Activated CD4-positive, alpha-beta T cell treated with anti-CD3 and anti-CD28 coated beads, Interleukin-2, amount 10 ng/mL, durations not matched to agents 24 days and 14 days (primary cell): ENCODE measurements around the gene IPCEF1. TPM values are rescaled to one million over a fixed set of nuclear protein-coding genes. Genes with fewer than 3 reads are reported as not detected.
A peak's percentile ranks its signal among the peaks of the same experiment; 100 is the strongest.

ENCODE experiments used
- DNase-seq: peaks from one replicate; pipeline ENCODE4 v3.0.0; 2022
- H3K27ac Mint-ChIP-seq: one replicate; pipeline ENCODE4 v1.8.0; 2022; ENCODE audit warnings: mild to moderate bottlenecking, mixed read lengths
- H3K27me3 Mint-ChIP-seq: one replicate; pipeline ENCODE4 v1.8.0; 2022; ENCODE audit warnings: mixed read lengths
- H3K36me3 Mint-ChIP-seq: one replicate; pipeline ENCODE4 v1.8.0; 2022; ENCODE audit warnings: low read depth, mild to moderate bottlenecking, mixed read lengths
- H3K4me1 Mint-ChIP-seq: one replicate; pipeline ENCODE4 v1.8.0; 2021; ENCODE audit warnings: mixed read lengths
- H3K4me3 Mint-ChIP-seq: one replicate; pipeline ENCODE4 v1.8.0; 2022; ENCODE audit warnings: mild to moderate bottlenecking, moderate library complexity, mixed read lengths
- H3K9me3 Mint-ChIP-seq: one replicate; pipeline ENCODE4 v1.8.0; 2021; ENCODE audit warnings: mixed read lengths
- intact Hi-C: fragments of 100-400 bp; cut with micrococcal nuclease; formaldehyde crosslinking; loops from one replicate; pipeline ENCODE4 v1.15.1; 2023
- total RNA-seq: library from RNA; stranded (reverse); gene quantifications from 2 replicates; pipeline ENCODE4 v1.2.3, GENCODE V29; 2022

The IPCEF1 gene
- total RNA-seq, 1 donor from 2014 or later: 1.5 TPM

DNA sequence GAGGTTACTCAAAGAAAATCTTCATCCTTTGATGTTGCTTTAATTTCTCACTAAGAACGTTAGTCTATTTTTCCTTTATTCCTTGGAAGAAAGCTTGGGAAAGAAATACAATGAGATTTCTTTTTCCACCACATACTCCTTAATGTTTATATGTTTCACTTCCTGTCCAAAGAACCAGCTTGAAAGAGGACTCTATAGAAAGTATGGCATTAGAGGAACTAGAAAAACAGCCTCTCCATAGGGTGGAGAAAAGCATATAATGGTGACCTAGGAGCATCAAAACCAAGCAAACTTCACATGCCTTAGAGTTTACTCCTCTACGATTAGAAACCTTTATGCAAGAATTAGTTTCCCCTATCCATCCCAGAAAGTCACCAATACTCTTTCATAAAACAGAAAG, 186.5 kb downstream of the IPCEF1 start:
- Mint-ChIP-seq H3K36me3 (peaks cover 11% of the 10 kb centered on the region), H3K4me1 (peaks cover 11% of the 10 kb centered on the region), H3K27ac (no peak overlapping the region), H3K4me3 (no peak overlapping the region), H3K27me3 (peaks cover 5% of the 10 kb centered on the region), H3K9me3 (peaks cover 15% of the 10 kb centered on the region)
- intact Hi-C loops: no loop called here
- no peak for DNase-seq

DNA sequence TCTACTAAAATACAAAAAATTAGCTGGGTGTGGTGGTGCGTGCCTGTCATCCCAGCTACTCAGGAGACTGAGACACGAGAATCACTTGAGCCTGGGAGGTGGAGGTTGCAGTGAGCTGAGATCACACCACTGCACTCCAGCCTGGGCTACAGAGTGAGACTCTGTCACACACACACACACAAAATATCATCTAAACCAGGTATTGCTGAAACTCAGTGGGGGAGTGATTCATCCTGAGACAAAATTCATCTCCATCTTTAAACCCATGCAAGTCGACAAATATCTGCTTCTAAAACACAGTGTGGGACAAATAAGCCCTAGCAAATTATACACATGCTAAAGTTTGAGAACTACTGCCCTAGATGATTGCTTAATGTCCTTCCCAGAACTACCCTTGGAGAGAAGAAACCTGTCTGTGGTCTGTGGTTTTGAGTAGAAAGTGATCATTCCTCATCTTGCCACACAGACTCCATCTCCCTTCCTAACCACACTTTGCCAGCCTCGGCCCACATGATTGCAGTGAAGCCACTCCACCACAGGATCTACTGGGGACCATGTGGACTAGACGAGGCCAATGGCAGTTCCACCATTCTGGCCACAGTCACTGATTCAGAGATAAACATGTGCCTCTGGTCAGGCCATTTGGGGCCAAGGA, 187.3 kb downstream of the IPCEF1 start:
- DNase-seq: no peak
- intact Hi-C loops: no loop called here
- H3K27ac Mint-ChIP-seq: peak overlapping the region; percentile 14
- peaks cover 11% of the 10 kb centered on the region for H3K36me3 Mint-ChIP-seq
- peaks cover 10% of the 10 kb centered on the region for H3K9me3 Mint-ChIP-seq
- peaks cover 5% of the 10 kb centered on the region for H3K27me3 Mint-ChIP-seq
- peaks cover 11% of the 10 kb centered on the region for H3K4me1 Mint-ChIP-seq
- H3K4me3 Mint-ChIP-seq: no peak overlapping the region

DNA sequence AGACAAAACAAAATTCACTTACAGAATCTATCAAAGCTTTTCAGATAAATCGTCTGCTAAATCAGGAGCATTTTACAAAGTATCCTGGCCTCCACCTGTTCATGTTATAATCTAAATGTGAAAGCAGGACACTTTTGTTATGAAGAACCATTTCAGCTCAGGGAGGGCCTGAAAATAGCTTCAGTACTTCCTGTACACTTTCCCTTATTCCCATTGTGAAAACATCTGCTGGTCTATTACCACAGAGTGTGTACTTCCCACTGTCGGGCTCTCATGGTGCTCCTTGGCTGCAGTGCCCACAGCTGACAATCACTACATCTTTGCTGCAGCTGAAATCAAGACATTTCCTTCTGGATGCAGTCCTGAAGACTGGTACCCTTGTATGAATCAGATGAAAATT, 189.5 kb downstream of the IPCEF1 start:
- H3K36me3 Mint-ChIP-seq: peaks cover 6% of the 10 kb centered on the region
- H3K4me1 Mint-ChIP-seq: peaks cover 9% of the 10 kb centered on the region
- no peak overlapping the region for H3K4me3 Mint-ChIP-seq
- H3K9me3 Mint-ChIP-seq: no peaks in the 10 kb centered on the region
- intact Hi-C loops: no loop called here
- no peak overlapping the region for H3K27ac Mint-ChIP-seq
- DNase-seq: no peak
- peaks cover 2% of the 10 kb centered on the region for H3K27me3 Mint-ChIP-seq

DNA sequence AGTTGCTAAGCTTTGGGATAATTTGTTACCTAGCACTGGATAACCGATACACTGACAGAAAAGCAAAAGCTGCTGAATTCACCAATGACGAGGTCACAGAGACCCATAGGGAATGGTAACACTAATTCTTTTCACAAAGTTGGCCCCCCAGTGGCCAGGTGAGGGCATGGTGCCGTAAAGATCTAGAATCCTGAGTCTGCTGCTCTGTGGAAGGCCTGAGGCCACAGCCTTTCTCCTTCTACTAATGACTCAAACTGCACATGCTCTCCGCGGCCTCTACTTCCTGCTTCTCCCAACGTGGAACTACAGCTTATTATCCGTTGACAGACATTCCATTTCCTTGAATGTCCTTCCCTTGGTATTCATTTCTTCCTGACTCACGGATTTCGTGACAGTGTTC, 190.5 kb downstream of the IPCEF1 start:
- Mint-ChIP-seq H3K27me3 (peaks cover 2% of the 10 kb centered on the region), H3K36me3 (peaks cover 6% of the 10 kb centered on the region), H3K27ac (no peak overlapping the region), H3K4me3 (no peak overlapping the region), H3K4me1 (peaks cover 9% of the 10 kb centered on the region), H3K9me3 (no peaks in the 10 kb centered on the region)
- intact Hi-C loops: no loop called here
- DNase-seq: no peak

DNA sequence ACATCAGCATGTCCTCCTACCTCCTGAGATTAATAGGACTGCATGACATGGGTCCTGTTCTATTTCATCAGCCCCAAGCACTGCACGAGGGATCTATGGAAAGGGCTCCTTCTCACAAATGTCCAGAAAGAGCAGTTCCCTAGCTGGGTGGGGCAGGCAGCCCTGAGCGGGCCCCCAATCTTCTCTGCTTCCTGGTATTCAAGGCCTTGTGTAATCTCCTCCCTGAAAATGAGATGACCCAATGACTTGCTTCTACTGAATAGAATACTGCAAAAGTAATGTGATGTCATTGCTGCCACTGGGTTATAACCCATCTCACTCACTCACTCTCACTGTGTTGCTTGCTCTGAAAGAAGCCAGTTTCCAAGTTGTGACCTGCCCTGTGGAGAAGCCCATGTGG, 191.1 kb downstream of the IPCEF1 start:
- Mint-ChIP-seq H3K27ac (no peak overlapping the region), H3K36me3 (peaks cover 5% of the 10 kb centered on the region), H3K9me3 (no peaks in the 10 kb centered on the region), H3K4me1 (peaks cover 9% of the 10 kb centered on the region), H3K27me3 (peaks cover 1% of the 10 kb centered on the region), H3K4me3 (no peak overlapping the region)
- no peak for DNase-seq
- intact Hi-C loops: no loop called here

DNA sequence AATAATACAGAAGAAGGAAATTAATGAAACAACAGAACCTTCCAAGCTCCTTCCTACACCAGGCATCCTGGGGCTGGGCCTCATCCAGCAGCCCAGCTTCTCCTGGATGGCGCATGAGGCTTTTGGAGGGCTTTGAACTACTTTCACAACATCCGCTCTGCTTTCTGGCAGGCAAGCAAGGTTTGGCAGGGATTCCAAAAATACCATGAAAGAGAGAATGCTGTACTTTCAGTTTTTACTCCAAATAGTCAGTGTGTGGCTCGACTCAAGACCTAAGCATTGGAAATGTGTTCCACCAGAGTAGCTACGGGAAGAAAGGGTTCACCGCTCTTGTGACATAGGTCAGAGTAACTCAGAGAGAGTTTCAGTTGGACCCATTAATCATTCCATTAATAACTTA, 192.2 kb downstream of the IPCEF1 start:
- Mint-ChIP-seq H3K27me3 (no peaks in the 10 kb centered on the region), H3K4me1 (peaks cover 6% of the 10 kb centered on the region), H3K9me3 (no peaks in the 10 kb centered on the region), H3K4me3 (no peak overlapping the region), H3K27ac (no peak overlapping the region), H3K36me3 (peaks cover 4% of the 10 kb centered on the region)
- intact Hi-C loops: no loop called here
- no peak for DNase-seq

DNA sequence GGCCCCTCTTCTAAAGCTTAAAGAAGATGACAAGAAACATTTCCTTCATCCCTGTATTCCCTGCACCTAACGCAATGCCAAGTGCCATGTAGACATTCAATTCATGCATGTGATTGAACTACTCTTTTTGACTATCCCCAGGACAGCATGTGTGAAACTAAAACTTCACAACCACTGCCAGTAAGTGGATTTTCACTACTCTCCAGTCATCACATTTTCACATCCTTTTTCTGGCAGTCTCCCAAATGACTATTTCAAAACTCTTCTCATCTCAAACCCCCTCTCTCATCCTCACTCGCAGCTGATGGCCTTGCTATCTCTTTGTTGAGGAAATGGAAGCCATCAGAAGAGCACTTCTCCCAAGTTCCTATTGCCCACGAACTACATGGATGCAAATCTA, 194.9 kb downstream of the IPCEF1 start:
- Mint-ChIP-seq H3K36me3 (peaks cover 4% of the 10 kb centered on the region), H3K4me3 (no peak overlapping the region), H3K9me3 (no peaks in the 10 kb centered on the region), H3K4me1 (peaks cover 13% of the 10 kb centered on the region), H3K27ac (no peak overlapping the region), H3K27me3 (no peaks in the 10 kb centered on the region)
- intact Hi-C loops: no loop called here
- DNase-seq: no peak

DNA sequence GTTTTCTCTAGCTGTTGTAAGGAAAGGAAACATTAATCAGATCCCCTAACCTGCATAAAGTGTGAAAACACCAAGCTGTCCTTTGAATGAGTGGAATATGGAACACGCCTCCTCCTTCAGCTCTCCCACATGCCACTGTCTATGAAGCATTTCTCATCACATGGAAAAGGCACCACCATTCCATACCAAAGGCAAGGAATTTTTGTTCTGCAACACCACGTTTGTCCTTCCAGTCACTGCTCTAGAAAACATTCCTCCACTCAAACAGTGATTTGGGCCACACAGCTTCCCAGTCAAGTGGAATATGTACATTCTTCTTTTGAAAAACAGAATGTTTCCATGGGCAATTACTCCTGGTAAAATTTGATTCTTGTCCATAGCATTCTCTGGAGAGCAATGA, 197.5 kb downstream of the IPCEF1 start:
- intact Hi-C loops: loop anchor here (5.0 to 10.0 kb wide), 4 partner anchors 193 to 646 kb away; no protein-coding TSS in a partner anchor
- Mint-ChIP-seq H3K36me3 (no peaks in the 10 kb centered on the region), H3K4me3 (no peak overlapping the region), H3K27me3 (no peaks in the 10 kb centered on the region), H3K27ac (no peak overlapping the region), H3K4me1 (peaks cover 25% of the 10 kb centered on the region), H3K9me3 (no peaks in the 10 kb centered on the region)
- DNase-seq: no peak

DNA sequence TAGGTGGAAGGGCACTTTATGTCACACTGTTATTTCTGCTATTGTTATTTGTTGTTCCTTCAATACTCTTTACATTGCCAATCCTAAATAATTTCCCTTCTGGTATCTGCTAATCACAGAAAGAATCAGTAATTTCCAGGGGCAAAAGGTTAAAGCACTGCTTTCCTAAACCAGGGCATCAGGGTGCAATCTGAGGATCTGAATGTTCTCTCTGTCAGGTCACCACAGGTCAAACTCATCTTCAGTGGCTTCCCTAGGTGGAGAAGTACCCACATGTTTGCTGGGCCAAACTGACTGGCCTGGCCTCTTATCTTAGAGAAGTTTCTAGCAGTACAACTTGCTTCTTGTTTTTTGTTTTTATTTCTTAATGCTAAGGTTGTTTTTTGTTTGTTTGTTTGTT, 198.9 kb downstream of the IPCEF1 start:
- H3K9me3 Mint-ChIP-seq: no peaks in the 10 kb centered on the region
- H3K27me3 Mint-ChIP-seq: no peaks in the 10 kb centered on the region
- no peak for DNase-seq
- H3K36me3 Mint-ChIP-seq: no peaks in the 10 kb centered on the region
- peak overlapping the region; percentile 67 for H3K4me3 Mint-ChIP-seq
- intact Hi-C loops: loop anchor here (2.0 to 10.0 kb wide), 5 partner anchors 195 to 647 kb away; no protein-coding TSS in a partner anchor
- peaks cover 25% of the 10 kb centered on the region for H3K4me1 Mint-ChIP-seq
- peak overlapping the region; percentile 31 for H3K27ac Mint-ChIP-seq

DNA sequence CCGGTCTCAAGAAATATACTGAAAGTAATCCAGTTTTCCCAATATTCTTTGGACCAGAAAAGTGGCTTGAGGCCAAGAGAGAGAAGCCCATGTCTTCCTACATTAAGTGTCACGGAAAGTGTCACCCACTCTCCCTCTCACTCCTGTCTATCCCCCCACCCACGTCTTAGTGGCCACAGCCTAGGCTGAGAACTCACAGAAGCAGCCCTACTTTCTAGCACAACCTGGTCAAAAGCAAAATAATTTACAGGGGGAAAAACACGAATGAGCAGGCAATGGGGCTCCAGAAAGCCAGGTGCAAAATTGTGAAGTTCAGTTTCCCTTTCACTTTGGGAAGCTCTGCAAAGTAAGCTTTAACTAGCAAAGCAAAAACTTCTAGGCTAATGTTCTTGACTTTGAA, 199.5 kb downstream of the IPCEF1 start:
- no peaks in the 10 kb centered on the region for H3K27me3 Mint-ChIP-seq
- H3K4me3 Mint-ChIP-seq: peak overlapping the region; percentile 67
- H3K4me1 Mint-ChIP-seq: peaks cover 25% of the 10 kb centered on the region
- peak; percentile 76 for DNase-seq
- H3K9me3 Mint-ChIP-seq: no peaks in the 10 kb centered on the region
- peak overlapping the region; percentile 25 for H3K27ac Mint-ChIP-seq
- intact Hi-C loops: loop anchor here (2.0 to 10.0 kb wide), 5 partner anchors 195 to 648 kb away; no protein-coding TSS in a partner anchor
- no peaks in the 10 kb centered on the region for H3K36me3 Mint-ChIP-seq

DNA sequence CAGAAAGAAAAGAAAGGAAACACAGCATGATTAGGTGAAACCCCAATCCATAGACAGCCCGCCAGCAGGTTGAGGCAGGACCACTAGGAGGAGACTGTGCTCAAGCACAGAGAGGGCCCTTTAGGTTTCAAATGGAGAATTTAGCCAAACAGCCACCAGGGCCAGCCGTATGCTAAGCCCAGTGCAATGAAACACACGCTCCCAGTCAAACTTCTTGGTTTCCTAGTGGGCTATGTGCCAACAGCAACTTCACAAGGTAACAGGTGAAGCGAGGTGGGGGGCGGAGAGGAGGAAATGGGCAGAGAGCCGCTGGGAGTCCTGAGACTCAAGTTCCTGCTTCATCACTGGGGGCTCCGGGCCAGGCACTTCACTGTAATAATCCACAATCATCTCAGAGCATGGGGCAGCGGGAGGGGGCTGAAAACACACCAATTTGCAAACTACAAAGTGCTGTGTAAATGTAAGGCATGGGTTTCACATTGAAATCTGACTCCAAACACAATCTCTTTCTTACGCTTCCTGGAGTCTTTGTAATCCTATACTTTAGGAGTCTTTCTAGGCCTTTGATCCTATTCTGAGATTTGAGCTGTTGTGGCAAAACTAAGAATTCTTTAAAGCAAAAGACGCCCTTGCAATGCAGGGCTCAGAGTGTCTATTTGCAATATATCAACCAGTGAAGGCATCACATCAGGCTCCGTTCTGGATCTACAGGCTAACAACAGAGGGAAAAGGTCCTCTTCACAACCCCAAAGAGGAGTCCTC, 200.3 kb downstream of the IPCEF1 start:
- Mint-ChIP-seq H3K4me3 (peak overlapping the region; percentile 67), H3K4me1 (peaks cover 25% of the 10 kb centered on the region), H3K9me3 (no peaks in the 10 kb centered on the region), H3K27ac (peak overlapping the region; percentile 65), H3K27me3 (no peaks in the 10 kb centered on the region), H3K36me3 (no peaks in the 10 kb centered on the region)
- peak; percentile 85 for DNase-seq
- intact Hi-C loops: loop anchor here (1.0 to 10.0 kb wide), 6 partner anchors 121 to 648 kb away; no protein-coding TSS in a partner anchor

DNA sequence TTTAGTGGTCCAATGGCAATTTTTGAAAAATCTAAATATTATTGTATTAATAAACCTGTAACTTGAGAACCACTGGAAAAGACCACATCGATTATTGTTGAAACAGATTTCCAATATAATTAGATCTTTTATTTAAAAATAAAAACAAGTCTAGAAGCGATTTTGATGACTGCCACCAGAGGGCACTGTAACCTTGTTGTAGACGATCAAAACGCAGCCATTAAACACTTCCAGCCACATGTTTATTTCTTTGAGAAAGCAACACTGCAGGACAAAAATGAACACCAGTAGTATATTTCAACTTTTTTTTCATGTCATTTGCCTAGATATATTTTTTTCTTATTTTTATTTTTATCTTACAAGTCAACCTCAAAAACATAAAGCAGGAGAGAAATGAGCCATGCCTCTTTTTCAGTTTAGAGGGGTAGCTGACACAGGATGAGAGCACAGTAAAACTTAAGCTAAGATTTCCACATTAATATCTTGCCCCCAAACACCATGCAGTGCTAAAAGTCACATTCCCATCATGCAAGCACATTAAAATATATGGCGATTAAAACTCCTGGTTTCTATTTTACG, 202.1 kb downstream of the IPCEF1 start:
- Mint-ChIP-seq H3K36me3 (no peaks in the 10 kb centered on the region), H3K27me3 (peaks cover under 1% of the 10 kb centered on the region), H3K4me1 (peaks cover 25% of the 10 kb centered on the region), H3K27ac (no peak overlapping the region), H3K4me3 (no peak overlapping the region), H3K9me3 (no peaks in the 10 kb centered on the region)
- DNase-seq: peak; percentile 86
- intact Hi-C loops: loop anchor here (1.0 to 10.0 kb wide), 5 partner anchors 216 to 650 kb away; no protein-coding TSS in a partner anchor

DNA sequence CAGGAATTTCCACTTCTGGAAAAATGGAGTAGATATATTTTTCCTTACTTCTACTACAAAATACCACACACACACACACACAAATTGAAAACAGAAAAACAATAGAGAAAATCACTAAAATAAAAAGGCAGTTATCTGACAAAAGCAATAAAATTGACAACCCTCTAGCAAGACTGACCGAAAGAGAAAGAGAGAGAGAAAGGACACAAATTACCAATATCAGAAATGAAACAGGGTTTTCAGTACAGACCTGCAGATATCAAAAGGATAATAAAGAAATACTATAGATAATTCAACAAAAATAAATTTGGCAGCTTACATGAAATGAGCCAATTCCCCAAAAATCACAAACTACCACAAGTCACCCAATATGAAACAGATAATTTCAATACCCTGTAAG, 212.8 kb downstream of the IPCEF1 start:
- no peak overlapping the region for H3K4me3 Mint-ChIP-seq
- no peak overlapping the region for H3K27ac Mint-ChIP-seq
- intact Hi-C loops: no loop called here
- no peaks in the 10 kb centered on the region for H3K9me3 Mint-ChIP-seq
- no peaks in the 10 kb centered on the region for H3K4me1 Mint-ChIP-seq
- DNase-seq: no peak
- H3K36me3 Mint-ChIP-seq: no peaks in the 10 kb centered on the region
- H3K27me3 Mint-ChIP-seq: peaks cover 9% of the 10 kb centered on the region

DNA sequence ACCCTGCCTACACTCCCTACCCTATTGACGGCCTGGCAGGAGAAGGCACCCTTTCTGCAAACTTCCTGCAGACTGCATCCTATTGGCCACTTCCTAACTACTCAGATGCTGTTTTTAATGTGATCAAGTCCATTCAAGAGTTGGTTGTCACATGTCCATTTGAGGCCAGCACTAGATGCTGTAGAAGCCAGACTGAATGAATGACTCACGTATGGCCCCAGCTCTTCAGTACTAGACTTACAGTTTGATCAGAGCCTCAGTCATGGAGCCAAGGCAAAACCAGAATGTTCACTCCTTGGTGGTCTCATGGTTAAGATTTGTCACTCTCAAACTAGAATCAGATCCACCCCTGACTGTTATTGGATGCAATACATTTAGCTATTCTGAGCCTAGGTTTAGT, 215.9 kb downstream of the IPCEF1 start:
- no peak for DNase-seq
- H3K4me1 Mint-ChIP-seq: no peaks in the 10 kb centered on the region
- H3K9me3 Mint-ChIP-seq: no peaks in the 10 kb centered on the region
- no peak overlapping the region for H3K27ac Mint-ChIP-seq
- intact Hi-C loops: no loop called here
- no peaks in the 10 kb centered on the region for H3K36me3 Mint-ChIP-seq
- peaks cover 3% of the 10 kb centered on the region for H3K27me3 Mint-ChIP-seq
- H3K4me3 Mint-ChIP-seq: no peak overlapping the region
